NOMO-1 (cell line): ENCODE data around the gene SCGB3A1.

Experiments used
- DNase-seq, 2 experiments: peaks; one replicate each; lab custom pipeline; 2025; ENCODE audit not compliant: unreplicated experiment in 2 of 2; lab: John Stamatoyannopoulos, UW

SCGB3A1 gene

DNA sequence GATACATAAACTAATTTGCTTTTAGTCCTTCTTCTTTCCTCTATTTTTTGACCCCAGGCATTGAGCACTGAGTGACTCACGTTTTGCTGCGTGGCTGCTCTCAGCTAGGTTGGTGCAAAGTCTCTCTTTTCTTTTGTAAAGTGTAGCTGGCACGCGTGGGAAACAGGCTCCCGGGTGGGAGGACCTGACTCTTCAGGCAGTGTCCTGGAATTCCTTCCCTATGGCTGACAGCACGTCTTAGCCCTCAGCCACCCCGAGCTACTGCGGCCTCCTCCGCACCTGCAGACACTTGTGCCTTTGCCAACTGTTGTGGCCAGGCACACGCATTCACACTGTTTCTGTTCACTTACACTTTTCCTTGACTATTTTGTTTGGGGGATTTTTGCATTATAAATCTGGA lies 877 bp upstream of the SCGB3A1 start:
- DNase-seq, result no peak

DNA sequence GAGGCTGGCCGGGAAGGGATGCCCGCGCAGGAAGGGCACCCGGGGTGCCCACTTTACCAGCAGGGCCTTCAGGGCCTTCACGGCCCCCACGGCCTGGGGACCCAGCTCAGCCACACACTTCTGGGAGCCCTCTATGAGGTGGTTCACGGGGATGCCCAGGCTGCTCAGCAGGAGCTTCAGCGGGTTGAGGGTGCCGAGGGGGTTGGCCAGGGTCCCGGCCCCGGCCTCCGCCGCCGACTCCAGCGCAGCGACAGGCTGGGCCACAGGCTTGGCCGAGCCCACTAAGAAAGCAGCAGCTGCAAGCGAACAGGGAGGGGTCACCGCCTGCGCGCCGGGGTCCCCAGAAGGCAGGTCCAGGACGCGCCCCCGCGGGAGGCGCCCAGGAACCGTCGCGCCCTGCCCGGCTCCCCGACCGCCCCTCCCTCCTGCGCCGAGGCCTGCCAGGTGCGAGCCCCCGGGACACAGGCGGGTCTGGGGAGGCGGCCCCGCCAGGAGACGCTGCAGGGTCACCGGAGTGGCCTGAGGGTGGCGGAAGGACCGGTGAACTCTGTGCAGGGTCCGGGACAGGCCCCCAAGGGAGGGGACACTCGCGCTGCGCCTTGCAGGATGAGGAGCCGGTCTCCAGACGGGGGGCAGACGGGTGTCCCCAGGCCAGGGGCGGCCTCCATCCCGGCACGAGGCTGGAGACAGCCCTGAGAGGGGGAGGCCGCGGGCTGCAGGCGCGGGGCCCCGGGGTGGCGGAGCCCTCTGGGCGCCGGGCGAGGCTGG lies 572 bp downstream of the SCGB3A1 start:
- no peak for DNase-seq

DNA sequence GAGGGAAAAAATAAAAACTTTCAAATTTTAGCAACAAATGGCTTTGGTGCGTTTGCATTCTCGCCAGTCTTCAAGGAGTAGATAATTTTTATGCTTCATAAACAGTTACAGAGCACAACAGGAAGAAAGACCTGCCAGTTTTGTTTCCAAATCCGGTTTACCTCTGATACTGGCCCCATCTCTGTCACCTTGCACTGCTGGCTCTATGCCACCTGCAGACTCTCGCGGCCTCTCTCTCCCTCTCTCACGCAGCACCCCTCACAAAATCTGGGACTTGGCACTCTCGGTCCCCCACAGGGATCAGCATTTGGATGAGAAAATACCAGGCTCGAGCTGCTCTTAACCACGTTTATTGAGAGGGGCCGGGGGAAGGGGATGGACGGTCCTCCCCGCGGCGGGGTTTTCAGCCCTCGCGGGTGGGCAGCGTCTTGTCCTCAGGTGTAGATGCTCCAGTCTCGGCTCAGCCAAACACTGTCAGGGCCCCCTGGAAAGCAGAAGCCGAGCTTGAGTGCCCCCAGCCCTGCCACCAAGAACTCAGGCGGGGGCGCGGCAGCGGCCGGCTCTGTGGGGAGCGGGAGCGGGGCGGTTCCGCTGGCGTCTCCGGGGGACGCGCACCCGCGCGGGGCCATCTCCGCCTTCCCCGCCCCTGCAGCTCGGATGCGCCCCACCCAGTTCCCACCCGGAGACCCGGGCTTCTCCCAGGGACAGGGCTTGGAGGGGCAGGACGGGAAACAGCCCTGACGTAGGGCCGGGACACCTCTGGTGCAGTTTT lies 1.3 kb downstream of the SCGB3A1 start:
- no peak for DNase-seq

DNA sequence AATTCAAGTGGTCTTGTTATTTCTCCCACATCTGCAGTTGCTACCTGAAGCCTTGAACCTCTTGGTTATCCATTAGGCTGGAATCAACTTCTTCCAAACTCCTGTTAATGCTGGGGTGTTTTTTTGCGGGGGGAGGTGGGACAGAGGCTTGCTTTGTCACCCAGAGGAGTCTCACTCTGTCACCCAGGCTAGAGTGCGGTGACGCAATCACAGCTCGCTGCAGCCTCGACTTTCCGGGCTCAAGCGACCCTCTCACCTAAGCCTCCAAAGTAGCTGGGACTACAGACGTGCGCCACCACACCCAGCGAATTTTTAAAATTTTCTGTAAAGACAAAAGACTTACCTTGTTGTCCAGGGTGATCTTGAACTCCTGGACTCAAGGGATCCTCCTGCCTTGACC lies 4.4 kb downstream of the SCGB3A1 start:
- DNase-seq, result no peak

DNA sequence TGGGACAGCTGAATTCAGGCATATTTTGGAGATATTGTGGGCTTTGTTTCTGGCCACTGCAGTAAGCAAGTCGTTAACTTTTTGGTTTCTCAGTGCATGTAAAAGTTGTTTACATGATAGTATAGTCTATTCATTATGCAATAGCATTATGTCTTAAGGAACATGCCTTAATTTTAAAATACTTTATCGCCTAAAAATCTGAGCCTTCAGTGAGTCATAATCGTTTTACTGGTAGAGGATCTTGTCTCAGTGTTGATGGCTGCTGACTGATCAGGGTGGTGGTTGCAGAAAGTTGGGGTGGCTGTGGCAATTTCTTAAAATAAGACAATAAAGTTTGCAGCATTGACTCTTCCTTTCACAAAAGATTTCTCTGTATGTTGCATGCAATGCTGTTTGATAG lies 5.1 kb downstream of the SCGB3A1 start:
- no peak for DNase-seq

DNA sequence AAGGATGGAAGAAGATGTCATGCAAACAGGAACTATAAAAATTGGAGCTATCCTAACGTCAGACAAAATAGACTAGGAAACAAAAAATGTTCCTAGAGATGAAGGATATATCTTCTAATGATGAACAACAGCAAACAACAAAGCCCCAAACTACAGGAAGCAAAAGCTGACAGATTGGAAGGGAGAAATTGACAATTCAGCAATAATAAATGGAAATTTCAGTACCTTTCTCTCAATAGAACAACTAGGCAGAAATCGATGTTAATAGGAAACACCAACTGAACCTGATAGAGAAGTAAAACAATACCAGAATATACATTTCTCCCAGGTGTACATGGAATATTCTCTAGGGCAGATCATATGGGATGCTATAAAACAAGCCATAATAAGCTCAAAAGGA lies 7.6 kb downstream of the SCGB3A1 start:
- DNase-seq, result no peak

DNA sequence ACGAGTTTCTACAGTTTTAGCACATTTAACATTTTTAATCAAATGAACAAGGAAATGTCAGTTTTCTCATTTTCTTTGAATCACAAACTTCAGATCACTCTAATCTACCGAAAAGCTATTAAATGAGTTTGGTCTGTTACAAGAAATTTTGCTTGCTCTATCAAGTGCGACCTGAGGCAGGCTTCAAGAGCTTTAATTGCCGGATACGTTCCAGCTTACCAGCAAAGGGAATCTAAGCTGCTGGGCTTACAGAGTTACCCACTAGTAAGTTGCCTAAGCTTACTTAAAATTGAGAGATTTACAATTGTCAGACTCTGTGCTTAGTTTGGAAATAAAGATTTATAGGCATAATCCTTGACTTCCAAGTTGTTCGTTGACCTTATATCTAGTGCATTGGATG lies 10.6 kb downstream of the SCGB3A1 start:
- DNase-seq, result no peak

DNA sequence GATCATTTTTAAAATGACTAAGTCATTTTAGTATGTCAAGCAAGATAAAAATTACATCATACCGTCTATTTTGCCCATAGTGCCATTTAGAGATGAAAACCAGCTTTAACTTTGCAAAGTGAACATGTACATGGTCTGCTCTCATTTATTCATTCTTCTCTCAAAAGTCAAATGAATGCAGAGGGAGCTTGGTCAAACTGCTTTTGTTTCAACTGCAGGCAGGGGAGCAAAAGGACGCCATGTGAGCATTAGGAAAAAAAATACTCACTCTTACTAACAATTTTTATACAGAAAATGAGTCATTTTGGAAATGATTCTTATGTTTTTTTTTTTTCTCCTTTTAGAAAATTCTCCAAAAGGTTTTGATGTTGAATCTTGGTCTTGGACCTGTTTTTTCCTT lies 15.7 kb downstream of the SCGB3A1 start:
- DNase-seq, result no peak

DNA sequence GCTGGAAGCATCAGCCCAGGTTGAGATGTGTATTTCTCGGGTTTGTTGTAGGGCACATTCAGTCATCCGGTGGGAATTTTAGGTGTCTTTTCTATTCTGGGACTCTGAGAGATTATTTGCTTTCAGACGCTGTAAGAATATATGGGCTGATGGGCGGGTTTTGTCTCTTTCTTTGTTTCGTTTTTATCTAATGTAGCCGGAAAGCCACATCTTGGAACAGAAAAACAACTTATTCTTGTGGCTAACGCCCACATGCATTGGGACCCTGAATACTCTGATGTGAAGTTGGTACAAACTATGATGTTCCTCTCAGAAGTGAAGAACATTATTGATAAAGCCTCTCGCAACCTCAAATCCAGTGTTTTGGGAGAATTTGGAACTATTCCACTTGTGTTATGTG lies 22.4 kb downstream of the SCGB3A1 start:
- DNase-seq, result no peak

DNA sequence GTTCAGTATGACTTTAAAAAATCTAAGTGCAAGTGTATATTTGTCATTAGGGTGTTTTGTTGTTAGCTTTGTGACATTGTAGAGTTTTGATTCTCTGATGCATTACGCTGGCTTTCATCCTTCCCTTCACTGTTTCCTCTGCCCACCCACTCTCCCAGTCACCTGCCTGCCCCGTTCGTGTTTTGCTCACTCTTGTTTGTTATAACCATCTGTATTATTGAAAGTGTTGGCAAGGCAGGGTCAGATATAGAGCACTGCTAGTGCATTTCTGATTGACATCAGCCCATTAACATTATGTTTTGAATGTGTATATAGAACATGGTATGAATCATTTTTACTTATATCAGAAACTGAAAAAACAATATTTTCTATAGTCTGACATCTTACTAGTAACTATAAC lies 27.3 kb downstream of the SCGB3A1 start:
- DNase-seq, result no peak

DNA sequence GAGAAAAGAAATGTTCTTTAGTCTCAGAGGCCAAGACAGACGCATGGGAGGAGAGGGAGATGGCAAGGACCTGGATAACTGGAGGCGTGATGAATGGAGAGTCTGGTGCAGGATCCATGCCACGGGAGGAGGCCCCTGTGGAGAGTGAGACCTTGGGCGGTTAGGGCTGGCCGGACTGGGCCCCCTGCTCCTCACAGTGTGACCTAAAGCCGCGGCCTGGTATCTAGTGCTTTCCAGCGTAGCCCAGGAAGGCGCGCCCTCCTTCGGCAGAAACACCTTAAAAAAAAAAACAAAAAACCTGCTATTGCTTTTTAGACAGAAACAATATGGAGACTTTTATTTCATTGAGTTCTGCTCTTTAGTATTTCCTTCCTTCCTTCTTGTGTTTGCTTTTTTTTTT lies 33.1 kb downstream of the SCGB3A1 start:
- no peak for DNase-seq

DNA sequence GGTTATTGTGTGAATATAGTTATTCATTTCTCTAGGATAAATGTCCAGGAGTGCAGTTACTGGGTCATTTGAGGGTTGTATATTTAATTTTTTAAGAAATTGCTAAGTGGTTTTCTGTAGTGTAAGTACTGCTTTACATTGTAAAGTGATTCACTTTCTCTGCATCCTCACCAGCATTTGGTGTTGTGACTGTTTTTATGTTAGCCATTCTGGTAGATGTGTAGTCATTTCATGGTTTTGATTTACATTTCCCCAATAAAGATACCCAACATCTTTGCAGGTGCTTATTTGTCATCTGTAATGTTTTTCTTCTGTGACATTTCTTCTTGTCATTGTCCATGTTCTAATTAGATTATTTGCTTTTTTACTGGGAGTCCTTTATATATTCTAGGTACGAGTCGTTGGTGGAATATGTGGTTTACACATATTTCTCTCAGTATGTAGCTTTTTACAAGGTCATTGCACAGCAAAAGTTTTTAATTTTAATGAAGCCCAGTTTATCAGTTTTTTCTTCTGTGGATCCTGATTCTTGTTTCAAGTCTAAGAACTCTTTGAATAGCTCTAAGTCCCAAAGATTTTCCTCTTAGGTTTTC lies 34.0 kb downstream of the SCGB3A1 start:
- no peak for DNase-seq

DNA sequence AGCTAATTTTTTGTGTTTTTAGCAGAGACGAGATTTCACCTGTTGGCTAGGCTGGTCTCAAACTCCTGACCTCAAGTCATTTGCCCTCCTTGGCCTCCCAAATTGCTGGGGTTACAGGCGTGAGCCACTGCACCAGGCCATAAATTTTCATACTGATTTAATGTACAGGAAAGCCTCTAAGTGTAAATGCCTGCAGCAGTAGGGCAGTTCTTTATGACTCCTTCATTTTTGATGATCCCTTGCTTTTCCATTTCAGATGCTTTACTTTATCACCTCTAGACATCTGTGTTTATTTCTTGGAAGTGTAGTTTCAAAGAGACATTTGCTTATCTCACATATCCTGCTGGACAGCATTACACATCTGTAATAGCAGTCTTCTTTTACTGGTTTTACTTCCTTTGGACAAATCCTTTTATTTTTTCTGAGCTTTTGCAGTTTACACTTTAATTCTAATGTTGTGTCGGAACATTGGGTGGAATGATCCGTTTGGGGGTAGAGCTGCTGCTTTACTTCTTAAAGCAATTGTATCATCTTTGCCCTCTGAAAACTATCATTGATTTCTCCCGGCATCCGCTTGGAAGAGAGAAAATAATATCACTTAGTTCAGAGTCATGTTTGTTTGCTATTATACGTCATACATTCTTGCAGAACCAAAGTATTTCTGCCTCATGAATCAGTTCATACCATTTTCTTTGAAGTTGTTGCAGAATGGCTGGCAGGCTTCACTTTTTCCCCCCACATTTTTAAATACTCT lies 36.0 kb downstream of the SCGB3A1 start:
- DNase-seq, result no peak

DNA sequence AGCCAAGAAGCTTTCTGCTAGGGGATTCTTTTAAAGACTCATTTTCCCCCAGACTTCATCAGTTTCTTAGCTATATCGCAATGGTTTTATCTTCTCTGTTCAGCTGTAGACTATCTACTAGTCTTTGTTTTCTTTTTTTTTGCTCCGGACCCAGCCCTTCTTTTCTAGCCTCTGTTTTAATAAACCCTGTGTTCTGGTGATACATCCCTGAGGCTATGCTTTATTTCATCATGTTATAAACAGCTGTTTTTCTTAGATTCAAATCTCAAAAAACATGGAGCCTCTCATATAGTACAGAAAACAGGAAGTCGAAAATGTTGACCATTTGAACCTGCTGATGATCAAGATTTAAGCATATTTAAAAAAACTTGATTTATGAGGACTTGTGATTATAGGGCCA lies 37.8 kb downstream of the SCGB3A1 start:
- no peak for DNase-seq

DNA sequence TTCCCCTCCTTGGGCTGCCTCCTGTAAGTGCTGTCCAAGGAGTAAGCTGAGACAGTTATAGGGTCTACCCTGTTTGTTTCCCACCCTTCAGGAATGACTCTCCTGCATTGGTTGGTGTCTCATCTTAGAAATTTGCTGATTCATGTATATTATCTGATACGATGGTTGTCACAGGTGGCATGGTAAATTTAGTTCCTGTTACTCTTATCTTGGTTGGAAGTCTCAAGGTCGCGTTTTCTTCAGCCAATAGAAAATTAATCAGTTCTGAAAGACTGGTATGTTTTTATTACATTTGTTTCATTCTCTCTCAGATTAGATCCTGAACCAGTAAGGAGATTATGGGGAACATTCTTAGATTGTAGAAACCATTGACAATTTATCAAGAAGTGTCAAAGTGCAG lies 42.7 kb downstream of the SCGB3A1 start:
- no peak for DNase-seq

DNA sequence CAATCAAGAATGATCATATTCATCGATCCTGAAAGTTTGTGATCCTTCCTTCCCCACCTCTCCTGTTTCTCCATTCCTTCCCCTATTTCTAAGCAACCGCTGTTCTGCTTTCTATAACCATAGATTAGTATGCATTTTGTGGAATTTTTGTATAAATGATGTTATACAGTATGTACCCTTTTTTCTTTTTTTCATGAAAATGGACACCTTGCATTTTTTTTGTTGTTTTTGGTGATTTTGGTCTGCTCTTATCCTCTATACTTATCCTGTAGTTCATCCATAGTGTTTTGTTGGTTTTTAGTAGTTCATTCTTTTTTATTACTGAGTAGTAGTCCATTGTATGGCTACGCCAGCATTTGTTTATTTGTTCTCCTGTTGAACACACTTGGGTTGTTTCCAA lies 46.1 kb downstream of the SCGB3A1 start:
- DNase-seq, result no peak

DNA sequence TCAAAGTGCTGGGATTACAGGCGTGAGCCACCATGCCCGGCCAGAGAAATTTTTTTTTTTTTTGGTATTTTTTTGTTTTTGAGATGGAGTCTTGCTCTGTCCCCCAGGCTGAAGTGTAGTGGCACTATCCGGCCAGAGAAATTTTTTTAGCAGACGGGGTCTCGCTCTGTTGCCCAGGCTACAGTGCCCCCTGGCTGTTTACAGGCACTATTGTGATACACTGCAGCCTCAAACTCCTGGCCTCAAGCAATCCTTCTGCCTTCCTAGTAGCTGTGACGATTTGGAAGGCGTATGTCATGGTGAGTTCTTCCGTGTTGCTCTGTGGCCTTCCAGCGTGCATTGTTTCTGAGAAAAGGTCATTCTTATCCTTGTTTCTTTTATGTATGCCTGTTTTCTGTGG lies 49.6 kb downstream of the SCGB3A1 start:
- DNase-seq, result no peak
